ENCODE measurements around the gene LGALS8.

The LGALS8 gene

GRCh38 chr1:236530286-236530685 lies 6.5 kb downstream of the LGALS8 start:
- no peak overlapping the region for H3K9ac ChIP-seq (ENCODE audit: low read length)
- no peak overlapping the region for H3K4me3 ChIP-seq (ENCODE audit: low read length)
- no peaks in the 10 kb centered on the region for H3K9me3 ChIP-seq (ENCODE audit: control insufficient read depth, low read depth, low read length)
- H3K27ac ChIP-seq (ENCODE audit: low read length): no peak overlapping the region
- H3K27me3 ChIP-seq (ENCODE audit: control insufficient read depth, insufficient read depth, low read length): no peaks in the 10 kb centered on the region
- H3K36me3 ChIP-seq (ENCODE audit: control insufficient read depth, low read depth, low read length): no peaks in the 10 kb centered on the region
- H3K4me1 ChIP-seq (ENCODE audit: control insufficient read depth, low read depth, low read length): no peaks in the 10 kb centered on the region

- H3K36me3 ChIP-seq (ENCODE audit: control insufficient read depth, low read depth, low read length): no peaks in the 10 kb centered on the region
- H3K27me3 ChIP-seq (ENCODE audit: control insufficient read depth, insufficient read depth, low read length): no peaks in the 10 kb centered on the region
- no peak overlapping the region for H3K27ac ChIP-seq (ENCODE audit: low read length)
- no peak overlapping the region for H3K9ac ChIP-seq (ENCODE audit: low read length)
- H3K4me3 ChIP-seq (ENCODE audit: low read length): no peak overlapping the region
- H3K4me1 ChIP-seq (ENCODE audit: control insufficient read depth, low read depth, low read length): no peaks in the 10 kb centered on the region
- H3K9me3 ChIP-seq (ENCODE audit: control insufficient read depth, low read depth, low read length): no peaks in the 10 kb centered on the region
These were observed 7.2 kb downstream of the LGALS8 start for GRCh38 chr1:236530959-236531358.

- no peak overlapping the region for H3K9ac ChIP-seq (ENCODE audit: low read length)
- no peak overlapping the region for H3K4me3 ChIP-seq (ENCODE audit: low read length)
- H3K36me3 ChIP-seq (ENCODE audit: control insufficient read depth, low read depth, low read length): no peaks in the 10 kb centered on the region
- no peaks in the 10 kb centered on the region for H3K9me3 ChIP-seq (ENCODE audit: control insufficient read depth, low read depth, low read length)
- H3K4me1 ChIP-seq (ENCODE audit: control insufficient read depth, low read depth, low read length): no peaks in the 10 kb centered on the region
- no peaks in the 10 kb centered on the region for H3K27me3 ChIP-seq (ENCODE audit: control insufficient read depth, insufficient read depth, low read length)
- H3K27ac ChIP-seq (ENCODE audit: low read length): no peak overlapping the region
These were observed 9.1 kb downstream of the LGALS8 start for GRCh38 chr1:236532850-236533249.

GRCh38 chr1:236534151-236534651 lies 10.4 kb downstream of the LGALS8 start:
- H3K9me3 ChIP-seq (ENCODE audit: control insufficient read depth, low read depth, low read length): no peaks in the 10 kb centered on the region
- H3K27ac ChIP-seq (ENCODE audit: low read length): no peak overlapping the region
- no peak overlapping the region for H3K4me3 ChIP-seq (ENCODE audit: low read length)
- H3K27me3 ChIP-seq (ENCODE audit: control insufficient read depth, insufficient read depth, low read length): no peaks in the 10 kb centered on the region
- H3K9ac ChIP-seq (ENCODE audit: low read length): no peak overlapping the region
- no peaks in the 10 kb centered on the region for H3K36me3 ChIP-seq (ENCODE audit: control insufficient read depth, low read depth, low read length)
- no peaks in the 10 kb centered on the region for H3K4me1 ChIP-seq (ENCODE audit: control insufficient read depth, low read depth, low read length)

- H3K4me3 ChIP-seq (ENCODE audit: low read length): no peak overlapping the region
- no peaks in the 10 kb centered on the region for H3K9me3 ChIP-seq (ENCODE audit: control insufficient read depth, low read depth, low read length)
- H3K4me1 ChIP-seq (ENCODE audit: control insufficient read depth, low read depth, low read length): no peaks in the 10 kb centered on the region
- no peak overlapping the region for H3K27ac ChIP-seq (ENCODE audit: low read length)
- H3K27me3 ChIP-seq (ENCODE audit: control insufficient read depth, insufficient read depth, low read length): no peaks in the 10 kb centered on the region
- H3K36me3 ChIP-seq (ENCODE audit: control insufficient read depth, low read depth, low read length): no peaks in the 10 kb centered on the region
- H3K9ac ChIP-seq (ENCODE audit: low read length): no peak overlapping the region
These were observed 11.4 kb downstream of the LGALS8 start for GRCh38 chr1:236535190-236535589.

GRCh38 chr1:236535662-236536161 lies 11.9 kb downstream of the LGALS8 start:
- Histone ChIP-seq H3K4me1 (ENCODE audit: control insufficient read depth, low read depth, low read length) (no peaks in the 10 kb centered on the region), H3K4me3 (ENCODE audit: low read length) (no peak overlapping the region), H3K9ac (ENCODE audit: low read length) (no peak overlapping the region), H3K9me3 (ENCODE audit: control insufficient read depth, low read depth, low read length) (no peaks in the 10 kb centered on the region), H3K36me3 (ENCODE audit: control insufficient read depth, low read depth, low read length) (peaks cover 2% of the 10 kb centered on the region), H3K27ac (ENCODE audit: low read length) (no peak overlapping the region), H3K27me3 (ENCODE audit: control insufficient read depth, insufficient read depth, low read length) (no peaks in the 10 kb centered on the region)

GRCh38 chr1:236536540-236536939 lies 12.8 kb downstream of the LGALS8 start:
- Histone ChIP-seq H3K4me3 (ENCODE audit: low read length) (no peak overlapping the region), H3K27me3 (ENCODE audit: control insufficient read depth, insufficient read depth, low read length) (no peaks in the 10 kb centered on the region), H3K27ac (ENCODE audit: low read length) (no peak overlapping the region), H3K9me3 (ENCODE audit: control insufficient read depth, low read depth, low read length) (no peaks in the 10 kb centered on the region), H3K4me1 (ENCODE audit: control insufficient read depth, low read depth, low read length) (no peaks in the 10 kb centered on the region), H3K9ac (ENCODE audit: low read length) (no peak overlapping the region), H3K36me3 (ENCODE audit: control insufficient read depth, low read depth, low read length) (peaks cover 7% of the 10 kb centered on the region)

- Histone ChIP-seq H3K9ac (ENCODE audit: low read length) (no peak overlapping the region), H3K27ac (ENCODE audit: low read length) (no peak overlapping the region), H3K36me3 (ENCODE audit: control insufficient read depth, low read depth, low read length) (peaks cover 28% of the 10 kb centered on the region), H3K9me3 (ENCODE audit: control insufficient read depth, low read depth, low read length) (no peaks in the 10 kb centered on the region), H3K27me3 (ENCODE audit: control insufficient read depth, insufficient read depth, low read length) (no peaks in the 10 kb centered on the region), H3K4me1 (ENCODE audit: control insufficient read depth, low read depth, low read length) (no peaks in the 10 kb centered on the region), H3K4me3 (ENCODE audit: low read length) (no peak overlapping the region)
These were observed 17.2 kb downstream of the LGALS8 start for GRCh38 chr1:236540813-236541465.

- Histone ChIP-seq H3K9ac (ENCODE audit: low read length) (no peak overlapping the region), H3K4me1 (ENCODE audit: control insufficient read depth, low read depth, low read length) (no peaks in the 10 kb centered on the region), H3K27me3 (ENCODE audit: control insufficient read depth, insufficient read depth, low read length) (no peaks in the 10 kb centered on the region), H3K9me3 (ENCODE audit: control insufficient read depth, low read depth, low read length) (no peaks in the 10 kb centered on the region), H3K36me3 (ENCODE audit: control insufficient read depth, low read depth, low read length) (peaks cover 36% of the 10 kb centered on the region), H3K4me3 (ENCODE audit: low read length) (no peak overlapping the region), H3K27ac (ENCODE audit: low read length) (no peak overlapping the region)
These were observed 17.9 kb downstream of the LGALS8 start for GRCh38 chr1:236541710-236542109.

GRCh38 chr1:236543065-236543669 lies 19.4 kb downstream of the LGALS8 start:
- no peak overlapping the region for H3K27ac ChIP-seq (ENCODE audit: low read length)

GRCh38 chr1:236545621-236546169 lies 21.9 kb downstream of the LGALS8 start:
- H3K27me3 ChIP-seq (ENCODE audit: control insufficient read depth, insufficient read depth, low read length): no peaks in the 10 kb centered on the region
- no peaks in the 10 kb centered on the region for H3K4me1 ChIP-seq (ENCODE audit: control insufficient read depth, low read depth, low read length)
- H3K9ac ChIP-seq (ENCODE audit: low read length): no peak overlapping the region
- no peak overlapping the region for H3K27ac ChIP-seq (ENCODE audit: low read length)
- H3K9me3 ChIP-seq (ENCODE audit: control insufficient read depth, low read depth, low read length): no peaks in the 10 kb centered on the region
- no peak overlapping the region for H3K4me3 ChIP-seq (ENCODE audit: low read length)
- H3K36me3 ChIP-seq (ENCODE audit: control insufficient read depth, low read depth, low read length): peaks cover 74% of the 10 kb centered on the region

More at GRCh38 chr1:236543065-236543669, 19.4 kb downstream of the LGALS8 start:
- H3K36me3 ChIP-seq (ENCODE audit: control insufficient read depth, low read depth, low read length): peaks cover 51% of the 10 kb centered on the region
- no peaks in the 10 kb centered on the region for H3K4me1 ChIP-seq (ENCODE audit: control insufficient read depth, low read depth, low read length)
- no peaks in the 10 kb centered on the region for H3K27me3 ChIP-seq (ENCODE audit: control insufficient read depth, insufficient read depth, low read length)
- no peaks in the 10 kb centered on the region for H3K9me3 ChIP-seq (ENCODE audit: control insufficient read depth, low read depth, low read length)
- no peak overlapping the region for H3K4me3 ChIP-seq (ENCODE audit: low read length)
- H3K9ac ChIP-seq (ENCODE audit: low read length): no peak overlapping the region

All from iPS-18a (cell line).